AG04449 (cell line): ENCODE results near the gene OXT.

Source experiments
- CTCF ChIA-PET: fragments of 350-600 bp; formaldehyde crosslinking; extraction: SDS; loops from one replicate; lab custom pipeline; 2021; ENCODE audit warnings: antibody characterized with exemption; lab: Yijun Ruan, JAX
- POLR2A ChIA-PET: fragments of 400-600, 350-600 bp; formaldehyde crosslinking; extraction: SDS; loops from one replicate; lab custom pipeline; 2020; ENCODE audit warnings: antibody characterized with exemption, inconsistent platforms; lab: Yijun Ruan, JAX
- DNase-seq: peaks from one replicate; pipeline ENCODE4 v3.0.0-alpha.2; 2010; ENCODE audit warnings: low read depth, low spot score
- H3K4me3 ChIP-seq: 2 replicates; pipeline ENCODE4 v1.5.1; 2011; ENCODE audit warnings: low read depth, mild to moderate bottlenecking, control low read depth, low read length
- TF ChIP-seq, protein P1 (sequence below): IDR thresholded peaks from one replicate; pipeline ENCODE4 v1.5.1; 2011; ENCODE audit warnings: mild to moderate bottlenecking, moderate library complexity, low read length, control low read depth, inconsistent platforms; ENCODE audit not compliant: insufficient read depth; ENCODE audit errors: missing control alignments

OXT gene

GRCh38 chr20:3077618-3078134 lies 6.3 kb downstream of the OXT start:
- TF ChIP-seq, protein P1, sequence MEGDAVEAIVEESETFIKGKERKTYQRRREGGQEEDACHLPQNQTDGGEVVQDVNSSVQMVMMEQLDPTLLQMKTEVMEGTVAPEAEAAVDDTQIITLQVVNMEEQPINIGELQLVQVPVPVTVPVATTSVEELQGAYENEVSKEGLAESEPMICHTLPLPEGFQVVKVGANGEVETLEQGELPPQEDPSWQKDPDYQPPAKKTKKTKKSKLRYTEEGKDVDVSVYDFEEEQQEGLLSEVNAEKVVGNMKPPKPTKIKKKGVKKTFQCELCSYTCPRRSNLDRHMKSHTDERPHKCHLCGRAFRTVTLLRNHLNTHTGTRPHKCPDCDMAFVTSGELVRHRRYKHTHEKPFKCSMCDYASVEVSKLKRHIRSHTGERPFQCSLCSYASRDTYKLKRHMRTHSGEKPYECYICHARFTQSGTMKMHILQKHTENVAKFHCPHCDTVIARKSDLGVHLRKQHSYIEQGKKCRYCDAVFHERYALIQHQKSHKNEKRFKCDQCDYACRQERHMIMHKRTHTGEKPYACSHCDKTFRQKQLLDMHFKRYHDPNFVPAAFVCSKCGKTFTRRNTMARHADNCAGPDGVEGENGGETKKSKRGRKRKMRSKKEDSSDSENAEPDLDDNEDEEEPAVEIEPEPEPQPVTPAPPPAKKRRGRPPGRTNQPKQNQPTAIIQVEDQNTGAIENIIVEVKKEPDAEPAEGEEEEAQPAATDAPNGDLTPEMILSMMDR: no peak
- ChIA-PET CTCF (interaction anchor here (1.0 to 1.5 kb wide), 9 partner anchors 9 to 28 kb away, joined by 3 to 28 read pairs (median 5); no protein-coding TSS in a partner anchor), POLR2A (no interaction called here)
- DNase-seq: no peak
- H3K4me3 ChIP-seq: no peak overlapping the region

DNA sequence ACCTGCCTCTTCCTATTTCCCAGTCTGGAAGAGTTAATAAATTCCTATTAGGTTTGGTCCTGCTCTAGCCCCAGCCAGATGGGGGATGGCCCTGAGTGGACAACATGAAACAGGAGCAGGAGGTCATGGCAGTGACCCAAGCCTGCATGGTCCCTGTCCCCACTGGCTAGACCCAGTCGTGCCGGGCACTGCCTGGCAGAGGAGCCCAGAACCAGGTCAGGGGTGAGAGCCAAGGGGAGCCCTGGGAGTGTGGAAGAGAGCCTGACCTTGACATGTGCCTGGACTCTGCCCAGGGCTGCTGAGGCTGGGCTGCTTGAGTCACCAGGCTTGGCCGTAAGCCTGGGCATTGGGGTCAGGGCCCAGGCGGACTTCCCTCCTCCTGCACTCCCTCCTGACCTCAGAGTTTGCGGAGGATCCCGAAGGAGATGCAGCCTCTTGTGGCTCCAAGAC lies 9.5 kb downstream of the OXT start:
- no peak overlapping the region for H3K4me3 ChIP-seq
- TF ChIP-seq, protein P1: no peak
- no peak for DNase-seq
- CTCF ChIA-PET: interaction anchor here (1.3 kb wide), 1 partner anchor 28 kb away, joined by 6 read pairs; no protein-coding TSS in a partner anchor
- POLR2A ChIA-PET: no interaction called here

- TF ChIP-seq, protein P1: no peak
- POLR2A ChIA-PET: no interaction called here
- no peak for DNase-seq
- CTCF ChIA-PET: interaction anchor here (0.7 kb wide), 1 partner anchor 33 kb away, joined by 3 read pairs; no protein-coding TSS in a partner anchor
- H3K4me3 ChIP-seq: no peak overlapping the region
Observed at GRCh38 chr20:3081641-3082040, 10.2 kb downstream of the OXT start.

DNA sequence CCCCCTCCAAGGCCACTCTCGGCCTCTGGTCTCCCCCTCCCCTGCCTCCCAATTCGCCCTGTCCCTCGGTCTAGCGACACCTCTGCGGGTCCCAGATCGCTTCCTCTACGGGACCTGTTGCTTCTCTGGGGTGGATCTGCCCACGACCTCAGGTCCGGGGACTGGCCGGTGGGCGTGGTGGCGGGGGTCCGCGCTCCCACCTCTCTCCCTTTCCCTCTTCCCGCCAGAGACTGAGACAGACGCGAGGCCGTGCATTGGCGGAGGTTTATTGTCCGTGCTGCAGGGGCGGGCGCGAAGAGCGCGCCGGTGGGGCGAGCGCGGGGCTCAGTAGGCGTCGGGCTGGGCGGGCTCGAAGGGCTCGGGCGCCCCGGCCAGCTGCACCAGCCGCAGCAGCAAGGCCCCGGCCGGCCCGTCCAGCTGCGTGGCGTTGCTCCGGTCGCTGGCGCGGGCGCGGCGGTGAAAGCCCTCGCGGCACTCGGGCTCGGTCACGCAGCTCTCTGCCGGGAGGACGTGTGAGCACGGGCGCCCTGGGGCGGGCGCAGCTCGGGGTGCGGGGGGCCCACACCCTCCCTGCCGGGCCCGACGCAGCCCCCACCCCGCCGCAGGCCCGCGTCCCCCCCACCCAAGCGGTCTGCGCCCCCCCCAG lies 11.0 kb downstream of the OXT start:
- TF ChIP-seq, protein P1: no peak
- CTCF ChIA-PET: interaction anchor here (0.8 to 1.4 kb wide), 3 partner anchors 9 to 29 kb away, joined by 3 to 4 read pairs (median 4); no protein-coding TSS in a partner anchor
- peak overlapping the region; percentile 8; the same call in 1 of the 2 replicates for H3K4me3 ChIP-seq
- DNase-seq: no peak
- POLR2A ChIA-PET: interaction anchor here (0.6 kb wide), 1 partner anchor 27 kb away, joined by 3 read pairs; no protein-coding TSS in a partner anchor

DNA sequence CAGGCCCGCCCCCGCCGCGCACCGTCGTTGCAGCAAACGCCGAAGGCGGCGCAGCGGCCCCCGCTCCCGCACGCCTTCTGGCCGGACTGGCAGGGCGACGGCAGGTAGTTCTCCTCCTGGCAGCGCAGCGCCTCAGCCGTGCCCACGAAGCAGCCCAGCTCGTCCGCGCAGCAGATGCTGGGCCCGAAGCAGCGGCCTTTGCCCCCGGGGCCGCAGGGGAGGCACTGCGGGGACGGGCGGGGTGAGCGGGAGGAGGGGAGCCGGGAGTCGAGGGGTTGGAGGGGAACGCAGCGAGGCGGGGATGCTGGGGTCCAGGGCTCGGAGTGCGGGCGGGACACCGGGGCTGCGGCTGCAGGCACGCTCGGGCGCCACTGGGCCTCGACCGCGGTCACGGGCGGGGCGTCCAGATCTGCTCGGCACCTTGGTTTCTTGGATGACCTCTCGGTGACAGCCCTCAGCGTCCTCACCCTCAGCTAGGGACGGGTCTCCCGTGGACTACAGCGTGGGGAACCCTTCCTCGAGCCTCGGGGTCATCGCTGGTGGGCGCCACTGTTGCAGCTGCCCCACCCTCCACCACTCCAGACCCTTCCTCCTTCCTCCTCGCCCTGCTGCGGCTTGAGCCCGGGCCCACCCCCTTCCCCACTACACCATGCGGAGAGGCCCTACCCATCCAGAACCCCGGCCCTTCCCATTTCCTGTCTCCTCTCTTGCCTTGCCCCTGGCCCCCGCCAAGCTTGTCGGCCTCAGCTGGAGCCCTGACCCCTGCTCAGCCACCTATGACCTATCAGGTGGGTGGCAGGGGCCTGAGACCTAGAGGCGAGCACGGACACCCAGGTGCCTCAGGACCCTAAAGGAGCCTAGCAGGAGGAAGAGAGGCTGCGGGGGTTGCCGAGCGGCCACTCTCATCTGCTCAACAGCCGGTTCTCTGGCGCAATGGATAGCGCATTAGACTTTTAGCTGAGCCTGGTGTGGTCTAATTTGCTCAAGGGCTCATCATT lies 11.8 kb downstream of the OXT start:
- DNase-seq: no peak
- POLR2A ChIA-PET: interaction anchor here (0.6 kb wide), 1 partner anchor 26 kb away, joined by 3 read pairs; no protein-coding TSS in a partner anchor
- no peak overlapping the region for H3K4me3 ChIP-seq
- CTCF ChIA-PET: interaction anchor here (0.8 to 1.4 kb wide), 3 partner anchors 8 to 30 kb away, joined by 3 to 4 read pairs (median 4); no protein-coding TSS in a partner anchor
- TF ChIP-seq, protein P1: no peak
